Myocyte (in vitro differentiated cells): ENCODE data around the gene CDK6. TPM values are rescaled to one million over a fixed set of nuclear protein-coding genes. Genes with fewer than 3 reads are reported as not detected.

Experiments used
- DNase-seq: peaks from one replicate; pipeline ENCODE4 v3.0.0-alpha.2; 2012; ENCODE audit warnings: low read depth
- total RNA-seq: library from RNA; depleted of rRNA; stranded (reverse); fragments of >200 nt; gene quantifications from 2 replicates; pipeline ENCODE4 v1.2.3, GENCODE V29; 2014

CDK6 gene
- total RNA-seq, 1 donor from 2014 or later: 124 TPM

DNA sequence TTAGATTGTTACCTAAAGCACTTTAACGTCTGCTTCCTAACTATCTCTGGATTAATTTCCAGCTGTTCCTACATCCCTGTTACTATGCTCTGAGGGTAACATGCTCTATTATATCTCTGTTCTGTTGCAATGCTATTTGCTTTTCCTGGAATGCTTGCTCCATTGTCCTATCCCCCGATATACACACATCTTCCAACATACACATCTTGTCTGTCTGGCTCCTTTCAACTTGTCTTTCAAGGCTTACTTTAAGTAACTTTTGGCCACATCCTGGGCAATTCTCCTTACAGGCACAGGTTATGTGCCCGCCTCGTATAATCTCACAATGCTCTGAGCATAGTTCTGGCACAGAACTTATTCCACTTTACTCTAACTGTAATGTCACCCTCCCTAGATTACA lies 96.2 kb downstream of the CDK6 start:
- no peak for DNase-seq

DNA sequence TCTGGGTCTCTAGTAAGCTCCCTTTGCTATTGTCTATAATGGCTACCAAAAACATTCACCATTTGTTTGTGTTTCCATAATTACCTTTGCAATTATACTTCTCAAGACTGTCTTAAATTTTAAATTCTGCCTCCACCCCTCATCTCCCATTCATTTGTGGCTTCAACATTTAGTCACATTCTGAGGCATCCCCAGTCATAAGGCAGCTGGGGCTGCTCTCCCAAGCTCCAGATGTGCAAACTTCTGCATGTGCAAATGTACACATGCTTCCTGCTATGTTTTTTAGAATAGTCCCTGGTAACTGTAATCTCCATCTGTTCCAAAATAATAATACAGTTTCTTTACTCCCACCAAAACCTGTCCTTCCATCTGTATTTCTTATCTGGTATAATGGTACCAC lies 97.3 kb downstream of the CDK6 start:
- no peak for DNase-seq

DNA sequence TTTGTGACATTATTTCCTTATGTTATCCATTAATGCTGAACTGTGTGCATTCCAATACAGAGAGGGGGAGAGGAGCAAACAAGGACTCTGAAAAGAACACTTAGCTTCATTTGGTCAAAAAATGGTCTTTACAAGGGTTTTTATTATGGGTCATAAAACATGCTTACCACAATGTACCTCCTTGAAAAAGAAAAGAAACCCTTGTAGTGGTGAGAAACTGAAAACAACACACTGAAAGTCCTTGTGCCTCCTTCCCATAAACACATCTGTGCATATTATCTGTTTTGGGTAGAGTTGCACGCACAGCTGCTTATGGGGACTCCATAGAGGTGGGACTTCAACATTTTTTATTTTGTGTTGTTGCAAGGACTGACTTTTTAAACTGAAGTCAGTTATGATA lies 98.7 kb downstream of the CDK6 start:
- no peak for DNase-seq

DNA sequence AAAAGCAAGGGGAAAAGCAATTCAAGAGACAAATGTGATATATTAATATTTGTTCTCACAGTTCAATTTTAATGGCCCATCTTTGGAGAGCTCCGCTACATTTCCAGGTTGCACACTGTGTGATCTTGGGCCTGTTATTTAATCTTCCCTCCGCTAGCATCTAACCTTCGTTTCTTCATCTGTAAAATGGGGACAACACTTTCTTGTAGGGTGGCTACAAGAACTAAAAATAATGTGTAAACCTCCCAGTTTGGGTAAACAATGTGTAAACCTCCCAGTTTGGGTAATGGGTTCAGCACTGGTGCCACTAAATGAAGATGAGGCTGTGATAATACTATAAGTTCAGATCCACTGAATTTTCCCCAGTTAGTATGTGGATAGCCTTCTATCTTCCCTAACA lies 99.5 kb downstream of the CDK6 start:
- no peak for DNase-seq

DNA sequence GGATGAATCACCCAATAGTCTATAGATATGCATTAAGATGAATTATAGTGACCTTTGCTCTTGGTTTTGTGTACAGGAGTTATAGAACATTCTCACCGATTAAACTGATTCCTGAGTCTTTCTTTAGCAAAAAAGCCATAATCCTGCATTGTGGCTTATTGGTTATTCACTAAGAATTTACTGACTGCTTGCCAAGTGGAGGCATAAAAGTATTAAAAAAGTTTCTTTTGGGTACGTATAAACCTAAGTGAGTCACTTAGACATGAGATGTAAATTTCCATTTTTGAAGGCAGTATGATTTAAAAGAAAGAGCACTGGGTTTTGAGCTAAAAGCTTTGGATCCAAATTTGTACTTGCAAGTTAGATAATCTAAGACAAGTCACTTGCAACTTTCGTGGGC lies 100.7 kb downstream of the CDK6 start:
- no peak for DNase-seq

DNA sequence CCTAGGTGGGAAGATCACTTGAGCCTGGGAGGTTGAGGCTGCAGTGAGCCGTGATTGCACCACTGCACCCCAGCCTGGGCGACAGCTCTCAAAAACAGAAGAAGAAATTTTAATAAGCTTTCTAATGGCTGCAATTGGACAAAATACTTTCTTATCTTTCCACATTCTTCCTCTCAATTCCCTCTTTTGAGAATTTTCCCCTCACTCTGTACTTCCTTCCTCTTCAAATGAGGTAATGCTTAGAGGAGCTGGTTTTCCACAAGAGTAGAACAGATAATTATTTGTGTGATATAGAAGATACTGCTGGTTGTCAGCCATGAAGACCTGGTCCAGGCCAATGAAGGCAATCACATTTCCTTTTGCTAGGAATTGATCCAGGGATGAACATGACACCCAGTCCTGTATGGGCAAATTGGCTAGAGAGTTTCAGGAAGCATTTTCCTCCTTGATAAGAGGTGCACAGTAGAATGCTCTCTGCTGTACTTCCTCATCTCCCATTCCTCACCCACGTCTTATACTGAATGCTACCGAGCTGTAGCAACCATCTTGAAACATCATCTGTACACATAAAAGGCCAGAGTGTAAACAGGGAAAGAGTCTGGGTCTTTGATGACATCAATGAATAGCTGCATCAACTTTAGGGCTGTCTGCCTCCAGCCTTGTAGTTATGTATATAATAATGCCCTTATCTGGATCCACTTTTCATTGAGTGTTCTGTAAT lies 103.9 kb downstream of the CDK6 start:
- no peak for DNase-seq

DNA sequence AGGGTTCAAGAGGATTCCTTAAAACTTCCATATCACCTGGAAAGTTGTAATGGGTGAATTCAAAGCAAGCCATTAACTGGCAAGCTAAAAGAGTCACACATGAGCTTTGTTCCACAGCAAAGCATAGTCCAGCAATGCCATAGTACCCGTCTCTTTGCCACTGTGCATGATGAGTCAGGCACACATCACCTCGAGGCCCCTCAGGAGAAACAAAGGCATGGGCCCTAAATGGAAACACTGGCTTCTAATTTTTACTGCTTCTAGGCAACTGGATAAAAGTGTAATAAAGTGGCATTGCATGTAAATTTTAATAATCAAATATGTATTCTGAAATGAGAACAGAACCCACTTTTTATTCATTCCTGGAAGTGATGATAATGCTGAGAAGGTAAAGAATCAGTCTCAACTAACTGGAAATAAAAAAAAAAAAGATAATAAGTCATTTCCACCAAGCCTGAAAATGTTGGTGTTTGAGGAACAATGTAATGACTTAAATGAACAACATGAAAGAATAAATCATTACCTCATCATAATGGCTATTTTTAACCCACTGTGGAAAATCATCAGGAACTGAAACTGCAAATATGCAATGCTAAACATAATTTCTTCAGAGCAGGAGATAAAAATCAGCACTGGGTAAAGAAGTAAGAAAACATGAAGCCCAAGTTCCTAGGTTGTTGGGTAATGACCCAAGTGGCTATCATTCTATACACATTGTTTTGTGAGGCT lies 104.9 kb downstream of the CDK6 start:
- no peak for DNase-seq

DNA sequence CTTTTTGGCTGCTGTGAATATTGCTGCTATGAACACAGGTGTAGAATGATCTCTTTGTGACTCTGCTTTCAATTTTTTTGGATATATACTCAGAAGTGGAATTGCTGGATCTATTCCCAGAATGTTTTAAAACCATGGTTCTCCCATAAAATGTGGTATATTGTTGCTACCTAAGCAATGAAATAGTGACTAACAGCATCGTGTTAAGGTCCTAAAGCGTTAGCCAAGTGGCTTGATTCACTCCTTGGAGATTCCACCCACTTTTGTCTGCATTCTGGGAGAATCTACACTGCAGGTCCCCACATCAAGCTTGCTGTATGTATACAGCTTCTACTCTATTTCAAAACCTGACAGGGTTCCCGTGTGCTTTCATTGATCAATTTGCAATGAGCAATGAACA lies 105.6 kb downstream of the CDK6 start:
- no peak for DNase-seq

DNA sequence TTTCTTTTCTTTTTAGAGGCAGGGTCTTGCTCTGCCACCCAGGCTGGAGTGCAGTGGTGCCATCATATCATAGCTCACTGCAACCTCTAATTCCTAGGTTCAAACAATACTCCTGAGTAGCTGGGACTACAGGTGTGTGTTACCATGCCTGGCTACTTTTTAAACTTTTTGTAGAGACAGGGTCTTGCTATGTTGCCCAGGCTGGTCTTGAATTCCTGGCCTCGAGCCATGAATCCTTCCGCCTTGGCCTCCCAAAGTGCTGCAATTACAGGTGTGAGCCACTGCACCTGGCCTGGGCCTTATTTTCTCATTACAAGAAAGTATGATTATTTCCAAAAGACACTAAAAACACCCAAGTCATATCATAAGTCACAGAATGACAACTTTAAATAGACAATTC lies 106.6 kb downstream of the CDK6 start:
- no peak for DNase-seq

DNA sequence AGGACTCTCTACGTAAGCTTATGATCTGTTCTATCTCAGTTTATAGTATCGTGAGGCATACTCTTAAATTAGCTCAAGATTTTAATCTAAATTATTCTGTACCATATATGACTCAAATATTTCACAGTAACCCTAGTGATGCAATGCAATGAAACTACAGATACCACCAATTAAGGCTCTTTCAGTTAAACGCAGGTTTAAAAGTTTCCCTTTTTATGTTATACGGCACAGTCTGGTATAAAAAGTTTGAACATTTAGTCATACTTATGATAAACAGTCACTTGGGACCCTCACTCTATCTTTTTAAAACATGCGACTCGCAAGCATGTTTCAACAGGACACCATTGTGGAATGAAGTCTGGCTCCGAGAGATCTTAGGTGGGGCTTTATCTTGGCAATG lies 107.2 kb downstream of the CDK6 start:
- DNase-seq: no peak

DNA sequence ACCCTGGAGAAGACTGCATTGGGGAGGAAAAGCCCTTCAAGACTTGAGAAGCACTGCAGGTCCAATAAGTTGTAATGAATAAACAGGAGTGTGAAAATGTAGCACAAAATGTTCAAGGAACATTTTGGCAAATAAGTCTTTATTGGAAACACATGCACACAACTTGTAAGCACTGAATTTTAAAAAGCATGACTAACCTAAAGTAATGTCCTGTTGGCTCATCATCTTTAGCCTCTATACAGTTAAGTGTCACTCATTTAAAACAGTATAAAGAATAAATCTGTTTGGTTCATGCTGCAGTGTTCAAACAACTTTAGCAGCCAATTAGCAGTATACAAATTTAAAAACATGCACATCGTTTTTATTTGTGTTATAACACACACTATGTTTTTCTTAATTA lies 108.6 kb downstream of the CDK6 start:
- DNase-seq: no peak

DNA sequence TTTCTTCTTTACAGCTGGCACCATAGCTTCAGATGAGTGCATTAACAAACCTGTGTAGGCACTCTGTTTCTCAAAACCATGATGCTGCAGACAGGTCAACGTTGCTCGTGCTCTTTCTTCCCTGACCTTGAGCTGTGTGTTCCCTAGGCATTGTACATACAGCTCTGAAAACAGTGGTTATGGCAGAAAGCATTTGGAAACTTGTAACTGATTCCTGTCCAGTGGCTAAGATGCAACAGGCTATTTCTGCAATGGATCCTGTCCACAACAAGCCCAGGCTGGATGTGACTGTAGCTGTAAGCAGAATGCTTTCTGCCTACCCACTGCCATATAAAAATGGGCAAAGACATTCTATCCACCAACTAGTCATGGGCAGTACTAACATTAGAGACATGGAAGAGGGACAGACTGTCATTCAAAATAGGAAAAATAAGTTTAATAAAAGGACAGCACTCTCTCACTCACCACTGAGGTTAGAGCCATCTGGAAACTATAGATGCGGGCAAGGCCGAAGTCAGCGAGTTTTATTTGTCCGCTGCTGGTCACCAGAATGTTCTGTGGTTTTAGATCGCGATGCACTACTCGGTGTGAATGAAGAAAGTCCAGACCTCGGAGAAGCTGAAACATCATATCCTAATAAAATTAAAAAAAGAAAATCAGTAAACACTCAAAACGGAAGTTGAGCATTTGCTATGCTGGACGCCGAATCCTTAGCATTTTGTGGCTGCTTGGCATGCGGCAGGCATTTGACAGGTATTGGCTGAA lies 111.0 kb downstream of the CDK6 start:
- no peak for DNase-seq

DNA sequence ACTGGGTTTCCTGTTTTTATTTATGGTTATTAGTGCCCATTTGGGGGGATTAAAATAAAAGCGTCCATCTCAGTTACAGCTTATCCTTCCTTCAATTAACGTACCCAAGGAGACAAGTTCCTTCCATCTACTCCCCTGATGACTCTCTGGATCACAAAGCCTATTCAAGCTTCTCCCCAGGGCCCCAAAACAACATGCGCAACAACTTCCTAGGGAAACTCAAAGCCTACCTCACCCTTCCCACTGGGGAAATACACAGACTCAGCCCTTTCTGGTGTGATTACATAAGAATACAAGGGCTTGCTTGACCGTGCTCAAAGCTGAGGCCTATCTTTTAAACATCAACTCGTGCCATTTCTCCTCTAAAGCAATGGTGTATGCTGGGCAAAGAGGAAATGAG lies 112.4 kb downstream of the CDK6 start:
- no peak for DNase-seq

DNA sequence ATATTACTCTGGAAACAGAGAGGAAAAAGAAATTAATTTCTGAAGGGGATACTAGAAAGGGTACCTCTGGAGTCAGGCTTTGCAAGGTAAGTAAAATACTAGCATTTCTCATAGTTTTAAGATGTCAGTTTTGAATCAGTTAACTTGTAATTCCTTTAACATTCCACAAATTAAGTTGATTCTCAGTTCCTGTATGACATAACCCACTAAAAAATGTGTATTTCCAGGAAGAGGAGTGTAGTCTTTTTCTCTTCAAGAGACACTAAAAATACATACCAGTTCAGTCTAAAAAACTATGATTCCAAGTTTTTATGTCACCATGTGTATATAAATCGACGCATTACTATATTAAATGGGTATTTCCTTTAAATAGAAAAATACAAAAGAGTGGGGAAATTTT lies 113.2 kb downstream of the CDK6 start:
- DNase-seq: no peak

DNA sequence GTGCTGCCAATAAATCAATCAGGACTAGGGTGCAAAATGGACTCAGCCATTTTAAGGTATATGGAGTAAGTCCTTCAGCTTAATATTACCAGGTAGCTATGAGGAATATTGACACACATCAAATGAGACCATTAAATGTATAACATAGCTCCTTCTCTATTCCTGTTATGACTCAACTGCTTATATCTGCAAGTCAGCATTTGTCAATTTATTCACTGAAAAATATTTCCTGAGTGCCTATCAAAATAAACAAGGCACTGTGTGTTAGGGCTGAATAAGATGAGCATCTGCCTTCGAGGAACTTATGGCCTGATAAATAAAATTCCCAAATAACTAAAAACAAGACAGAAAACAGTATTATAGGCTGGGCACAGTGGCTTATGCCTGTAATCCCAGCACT lies 113.8 kb downstream of the CDK6 start:
- DNase-seq: no peak

DNA sequence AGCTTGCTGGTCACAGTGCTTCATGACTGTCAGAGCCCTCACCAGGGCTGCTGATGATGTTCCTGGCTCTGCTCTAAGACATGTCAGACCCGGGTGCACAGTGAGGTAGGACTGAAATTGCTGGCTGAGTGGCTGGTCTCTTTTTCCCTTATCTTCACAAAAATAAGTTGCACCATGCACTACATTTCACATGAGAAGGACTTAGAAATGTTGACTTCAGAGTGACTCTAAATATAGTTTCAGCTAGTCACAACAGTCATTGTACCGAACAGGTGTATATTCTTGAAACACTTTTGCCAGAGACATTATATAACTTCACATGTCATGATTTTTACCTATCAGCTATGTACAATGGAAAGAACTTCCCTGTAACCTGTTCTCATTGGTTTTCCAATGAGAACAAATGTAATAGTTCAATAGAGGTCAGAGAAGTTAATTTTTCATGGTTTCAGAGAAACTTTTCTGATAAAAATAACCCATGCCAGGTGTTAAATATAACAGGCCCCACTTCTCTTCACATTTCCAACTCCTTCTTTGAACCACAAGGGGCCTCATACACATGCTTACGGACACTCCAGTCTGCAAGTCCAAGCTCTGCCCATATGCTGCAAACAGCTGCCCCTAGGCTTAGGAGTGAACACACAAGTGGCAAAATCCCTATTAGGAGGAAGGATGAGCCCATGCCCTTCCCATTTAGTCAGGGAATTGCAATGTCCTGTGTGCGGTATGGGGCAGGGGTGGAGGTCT lies 115.6 kb downstream of the CDK6 start:
- DNase-seq: peak; percentile 95

DNA sequence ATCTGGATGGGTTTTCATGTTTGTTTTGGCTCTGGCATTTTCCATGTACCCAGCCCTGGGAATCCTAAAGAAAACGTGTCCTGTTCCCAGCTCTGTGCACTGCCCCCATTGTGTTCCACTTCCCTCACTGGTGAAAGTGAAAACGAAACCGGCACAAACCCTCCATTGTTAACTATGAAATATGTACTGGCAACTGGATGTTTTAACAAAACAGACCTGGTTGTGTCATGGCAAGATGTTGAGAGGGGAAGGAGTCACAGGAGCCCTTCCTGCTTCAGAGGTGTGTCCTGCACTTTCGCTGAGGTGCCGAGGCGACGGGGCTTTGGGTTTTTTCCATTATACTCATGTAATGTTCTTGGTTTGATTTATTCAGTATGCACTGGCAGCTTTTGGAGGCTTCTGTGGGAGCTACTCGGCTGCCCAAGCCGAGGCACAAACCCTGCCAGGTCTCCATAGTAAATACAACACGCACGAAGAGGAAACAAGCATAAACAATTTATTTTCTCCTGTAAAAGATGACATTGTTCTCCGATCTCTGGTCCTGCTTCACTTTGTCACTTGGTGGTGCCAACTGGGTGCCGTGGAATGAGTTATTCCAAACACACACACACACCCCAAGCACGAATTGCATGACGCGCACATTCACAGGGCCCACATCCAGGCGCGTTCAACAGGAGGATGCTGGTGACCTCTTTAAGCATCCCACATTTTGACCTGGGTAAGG lies 118.2 kb downstream of the CDK6 start:
- DNase-seq: peak; percentile 86

DNA sequence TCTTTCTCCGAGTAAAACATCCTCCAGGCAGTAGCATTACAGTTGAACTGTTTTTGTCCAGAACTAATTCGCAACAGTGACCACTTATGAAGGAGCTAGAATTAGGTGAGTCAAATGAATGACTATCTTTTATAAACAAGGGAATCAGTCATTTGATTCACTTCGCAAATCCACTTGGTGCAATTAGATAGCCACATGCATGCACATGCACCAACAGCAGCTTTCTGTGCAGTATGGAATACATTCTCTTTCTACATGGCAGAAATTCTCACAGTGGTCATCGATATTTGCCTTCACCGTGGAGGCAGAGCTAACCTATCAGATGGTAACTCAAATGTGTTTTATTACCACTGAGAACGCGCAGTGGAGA lies 118.8 kb downstream of the CDK6 start:
- no peak for DNase-seq

DNA sequence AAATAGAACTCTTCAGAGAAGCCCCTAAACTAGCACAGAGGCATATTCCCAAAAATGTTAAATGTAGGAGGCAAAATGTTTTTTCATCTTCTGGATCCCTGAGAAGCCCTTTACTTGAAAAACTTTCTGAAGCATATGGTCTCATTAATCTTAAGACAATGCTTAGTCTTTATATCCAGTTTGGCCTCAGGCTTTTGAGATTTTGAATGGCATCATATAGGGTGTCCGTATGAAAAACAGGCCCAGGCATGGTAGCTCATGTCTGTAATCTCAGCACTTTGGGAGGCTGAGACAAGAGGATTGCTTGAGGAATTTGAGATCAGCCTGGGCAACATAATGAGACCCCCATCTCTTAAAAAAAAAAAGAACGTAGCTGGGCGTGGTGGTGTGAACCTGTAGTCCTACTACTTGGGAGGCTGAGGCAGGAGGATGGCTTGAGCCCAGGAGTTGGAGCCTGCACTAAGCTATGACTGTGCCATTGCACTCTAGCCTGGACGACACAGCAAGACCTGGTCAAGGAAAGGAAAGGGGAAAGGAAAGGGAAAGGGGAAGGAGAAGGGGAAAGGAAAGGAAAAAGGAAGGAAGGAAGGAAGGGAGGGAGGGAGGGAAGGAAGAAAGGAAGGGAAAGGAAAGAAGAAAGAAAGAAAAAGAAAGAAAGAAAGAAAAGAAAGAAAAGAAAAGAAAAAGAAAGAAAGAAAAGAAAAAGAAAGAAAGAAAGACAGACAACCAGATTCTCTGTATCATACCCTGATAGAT lies 119.4 kb downstream of the CDK6 start:
- DNase-seq: no peak

DNA sequence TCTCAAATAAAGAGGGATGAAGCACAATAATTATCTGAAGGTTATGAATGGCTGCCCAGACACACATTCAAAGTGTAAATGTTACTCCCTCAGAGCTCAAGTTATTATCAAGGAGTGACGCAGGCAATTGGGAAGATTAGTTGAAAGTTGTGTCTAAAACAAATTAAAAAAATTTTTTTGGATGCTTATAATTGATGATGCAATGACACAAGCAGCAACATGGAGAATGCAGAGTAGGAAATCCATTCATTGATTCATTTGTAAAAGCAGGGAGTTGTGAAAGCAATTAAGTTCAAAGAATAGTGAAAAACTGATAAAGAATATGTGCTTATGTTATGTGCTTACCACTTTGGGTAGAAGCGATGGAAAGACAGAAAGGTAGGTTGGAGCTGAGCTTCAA lies 120.4 kb downstream of the CDK6 start:
- no peak for DNase-seq
